ENCODE results near the gene HORMAD2.

HORMAD2 gene

GRCh38 chr22:30188911-30189310 is 108.6 kb downstream of the HORMAD2 start:
- no peak overlapping the region for H3K4me3 ChIP-seq (ENCODE audit: low read depth, low read length)
- TF ChIP-seq POLR2A (IDR thresholded peaks at IDR 0.05; ENCODE audit: extremely low read depth, insufficient read length) (no peak), MYC (IDR thresholded peaks at IDR 0.05; ENCODE audit: low read depth, low read length) (no peak), CTCF (IDR thresholded peaks at IDR 0.05; ENCODE audit: low read depth, low read length) (no peak), MAX (IDR thresholded peaks at IDR 0.05; ENCODE audit: low read depth, low read length) (no peak)
- no peak for DNase-seq (ENCODE audit: low read depth)

GRCh38 chr22:30190574-30190973 is 110.3 kb downstream of the HORMAD2 start:
- DNase-seq (ENCODE audit: low read depth), result no peak
- H3K4me3 ChIP-seq (ENCODE audit: low read depth, low read length), result no peak overlapping the region
- TF ChIP-seq CTCF (IDR thresholded peaks at IDR 0.05; ENCODE audit: low read depth, low read length) (no peak), MAX (IDR thresholded peaks at IDR 0.05; ENCODE audit: low read depth, low read length) (no peak), POLR2A (IDR thresholded peaks at IDR 0.05; ENCODE audit: extremely low read depth, insufficient read length) (no peak), MYC (IDR thresholded peaks at IDR 0.05; ENCODE audit: low read depth, low read length) (no peak)

- DNase-seq (ENCODE audit: low read depth), result no peak
- TF ChIP-seq POLR2A (IDR thresholded peaks at IDR 0.05; ENCODE audit: extremely low read depth, insufficient read length), result no peak
- TF ChIP-seq CTCF (IDR thresholded peaks at IDR 0.05; ENCODE audit: low read depth, low read length), result no peak
- no peak for TF ChIP-seq MYC (IDR thresholded peaks at IDR 0.05; ENCODE audit: low read depth, low read length)
- no peak for TF ChIP-seq MAX (IDR thresholded peaks at IDR 0.05; ENCODE audit: low read depth, low read length)
- H3K4me3 ChIP-seq (ENCODE audit: low read depth, low read length), result no peak overlapping the region
Measured at GRCh38 chr22:30191040-30191701, 110.9 kb downstream of the HORMAD2 start.

- DNase-seq (ENCODE audit: low read depth), result no peak
- H3K4me3 ChIP-seq (ENCODE audit: low read depth, low read length), result no peak overlapping the region
- no peak for TF ChIP-seq MYC (IDR thresholded peaks at IDR 0.05; ENCODE audit: low read depth, low read length)
- no peak for TF ChIP-seq POLR2A (IDR thresholded peaks at IDR 0.05; ENCODE audit: extremely low read depth, insufficient read length)
- TF ChIP-seq CTCF (IDR thresholded peaks at IDR 0.05; ENCODE audit: low read depth, low read length), result no peak
- no peak for TF ChIP-seq MAX (IDR thresholded peaks at IDR 0.05; ENCODE audit: low read depth, low read length)
Measured at GRCh38 chr22:30192427-30192826, 112.2 kb downstream of the HORMAD2 start.

GRCh38 chr22:30193031-30193775 is 112.9 kb downstream of the HORMAD2 start:
- DNase-seq (ENCODE audit: low read depth), result no peak
- H3K4me3 ChIP-seq (ENCODE audit: low read depth, low read length), result no peak overlapping the region
- no peak for TF ChIP-seq MYC (IDR thresholded peaks at IDR 0.05; ENCODE audit: low read depth, low read length)
- TF ChIP-seq CTCF (IDR thresholded peaks at IDR 0.05; ENCODE audit: low read depth, low read length), result no peak
- TF ChIP-seq MAX (IDR thresholded peaks at IDR 0.05; ENCODE audit: low read depth, low read length), result no peak

Data from NB4 (cell line).